Muscle layer of duodenum (tissue), 2 donors: ENCODE results near the gene BIN2.
"Not testable (repeated sequence)": the region's sequence is repeated elsewhere in the genome, so short reads cannot be mapped to it uniquely, and the experiment has no call there.

Experiments
- H3K27ac ChIP-seq: one replicate; pipeline ENCODE4 v1.7.0; 2013; ENCODE audit warnings: mild to moderate bottlenecking, low read length
- H3K27me3 ChIP-seq: one replicate; pipeline ENCODE4 v1.7.0; 2013; ENCODE audit warnings: low read depth, mild to moderate bottlenecking, control low read depth, low read length
- H3K36me3 ChIP-seq, 2 donors: one replicate each; pipeline ENCODE4 v1.7.0; 2013; ENCODE audit warnings: low read length in 2 of 2, control low read depth in 1 of 2, mild to moderate bottlenecking in 1 of 2; ENCODE audit not compliant: insufficient read depth in 2 of 2, control insufficient read depth in 1 of 2
- H3K4me1 ChIP-seq, 2 donors: one replicate each; pipeline ENCODE4 v1.7.0; 2013; ENCODE audit warnings: low read length in 2 of 2, mild to moderate bottlenecking in 2 of 2, control low read depth in 1 of 2, moderate library complexity in 1 of 2; ENCODE audit not compliant: insufficient read depth in 2 of 2, control insufficient read depth in 1 of 2
- H3K4me3 ChIP-seq, 2 donors: one replicate each; pipeline ENCODE4 v1.7.0; 2013; ENCODE audit warnings: low read length in 2 of 2, low read depth in 1 of 2, mild to moderate bottlenecking in 1 of 2
- H3K9me3 ChIP-seq, 2 donors: one replicate each; pipeline ENCODE4 v1.7.0; 2013; ENCODE audit warnings: low read length in 2 of 2, control low read depth in 1 of 2, mild to moderate bottlenecking in 1 of 2; ENCODE audit not compliant: control insufficient read depth in 1 of 2
- donor health status: healthy.

BIN2 gene

DNA sequence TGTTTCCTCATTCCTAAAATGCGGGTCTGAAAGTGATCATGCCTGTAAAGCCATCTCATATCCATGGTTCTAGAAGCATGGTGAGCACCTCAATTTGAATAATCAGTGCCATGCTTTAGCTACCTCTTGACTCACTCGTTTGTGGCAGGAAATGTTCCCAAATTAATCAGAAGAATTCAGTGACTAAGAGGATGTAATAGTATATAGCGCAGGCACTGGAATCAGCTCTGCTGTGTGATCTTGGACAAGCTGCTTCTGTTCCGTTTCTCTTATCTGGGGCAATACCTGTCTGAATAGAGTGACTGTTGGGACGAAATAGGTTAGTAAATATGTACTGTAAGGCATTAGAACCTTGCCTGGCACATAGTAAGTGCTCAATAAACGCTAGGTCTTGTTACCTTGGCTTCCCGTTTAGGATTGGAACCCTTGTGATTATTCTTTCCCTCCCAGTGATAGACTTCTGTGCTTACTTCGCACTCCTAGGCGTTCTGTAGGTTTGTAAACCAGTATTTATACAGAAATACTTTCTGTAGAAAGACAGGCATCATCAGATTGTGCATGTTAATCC lies 52.9 kb downstream of the BIN2 start:
- peak overlapping the region; percentile 72 for H3K27ac ChIP-seq
- H3K36me3 ChIP-seq, result no peaks in the 10 kb centered on the region
- H3K4me1 ChIP-seq, result no peaks in the 10 kb centered on the region
- H3K9me3 ChIP-seq, result no peaks in the 10 kb centered on the region
- peak overlapping the region; percentile 70 to 82 for H3K4me3 ChIP-seq
- no peaks in the 10 kb centered on the region for H3K27me3 ChIP-seq

DNA sequence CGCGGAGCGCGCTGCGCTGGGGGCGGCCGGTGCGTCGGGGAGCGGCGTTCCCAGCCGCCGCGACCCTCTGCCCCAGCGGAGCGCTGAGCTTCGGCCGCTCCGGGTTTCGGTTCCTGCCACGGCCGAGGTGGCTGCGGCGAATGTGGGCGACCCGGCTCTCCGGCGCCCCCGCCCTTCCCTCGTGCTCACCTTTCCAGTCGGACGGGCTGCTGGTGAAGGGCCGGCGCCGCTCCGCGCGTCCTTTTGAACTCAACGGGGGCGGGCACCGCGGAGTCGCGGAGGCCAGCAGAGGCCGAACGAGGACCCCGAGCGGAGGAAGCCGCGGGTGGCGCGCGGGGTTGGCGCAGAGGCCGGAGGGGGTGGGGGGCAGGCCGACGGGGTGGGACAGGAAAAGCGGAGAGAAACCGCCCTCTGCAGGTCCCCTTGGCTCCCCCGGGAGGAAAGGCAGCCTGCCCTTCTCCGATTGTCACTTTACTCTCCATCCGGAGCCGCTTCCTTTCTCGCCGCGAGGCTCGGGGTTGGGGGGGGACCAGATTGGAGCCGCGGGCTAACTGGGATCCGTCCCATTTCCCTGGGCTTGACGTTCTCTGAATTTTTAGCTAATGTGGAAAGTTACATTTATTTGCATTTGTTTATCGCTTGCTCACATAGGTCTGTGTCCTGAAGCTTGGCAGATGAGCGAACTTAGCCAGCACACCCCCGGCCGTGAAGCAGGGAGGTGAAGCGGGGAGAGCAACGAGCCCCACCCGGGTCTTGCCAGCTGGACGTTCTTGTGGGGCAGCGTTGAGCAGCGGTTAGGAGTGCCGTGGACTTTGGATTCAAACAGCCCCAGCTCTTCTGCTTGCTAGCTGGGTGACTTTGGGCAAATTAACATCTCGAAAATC lies 53.7 kb downstream of the BIN2 start, which contains the start of gene SMAGP:
Gene SMAGP, minus strand, starts transcription at position 349 of the 884 bp plus-strand sequence. CDS start 1,137 bp downstream, outside the sequence.
- Histone ChIP-seq H3K27me3 (no peaks in the 10 kb centered on the region), H3K36me3 (no peaks in the 10 kb centered on the region), H3K27ac (peak within 1 kb of the TSS; percentile 72), H3K9me3 (no peaks in the 10 kb centered on the region), H3K4me1 (no peaks in the 10 kb centered on the region), H3K4me3 (peak within 1 kb of the TSS; percentile 70 to 82)

DNA sequence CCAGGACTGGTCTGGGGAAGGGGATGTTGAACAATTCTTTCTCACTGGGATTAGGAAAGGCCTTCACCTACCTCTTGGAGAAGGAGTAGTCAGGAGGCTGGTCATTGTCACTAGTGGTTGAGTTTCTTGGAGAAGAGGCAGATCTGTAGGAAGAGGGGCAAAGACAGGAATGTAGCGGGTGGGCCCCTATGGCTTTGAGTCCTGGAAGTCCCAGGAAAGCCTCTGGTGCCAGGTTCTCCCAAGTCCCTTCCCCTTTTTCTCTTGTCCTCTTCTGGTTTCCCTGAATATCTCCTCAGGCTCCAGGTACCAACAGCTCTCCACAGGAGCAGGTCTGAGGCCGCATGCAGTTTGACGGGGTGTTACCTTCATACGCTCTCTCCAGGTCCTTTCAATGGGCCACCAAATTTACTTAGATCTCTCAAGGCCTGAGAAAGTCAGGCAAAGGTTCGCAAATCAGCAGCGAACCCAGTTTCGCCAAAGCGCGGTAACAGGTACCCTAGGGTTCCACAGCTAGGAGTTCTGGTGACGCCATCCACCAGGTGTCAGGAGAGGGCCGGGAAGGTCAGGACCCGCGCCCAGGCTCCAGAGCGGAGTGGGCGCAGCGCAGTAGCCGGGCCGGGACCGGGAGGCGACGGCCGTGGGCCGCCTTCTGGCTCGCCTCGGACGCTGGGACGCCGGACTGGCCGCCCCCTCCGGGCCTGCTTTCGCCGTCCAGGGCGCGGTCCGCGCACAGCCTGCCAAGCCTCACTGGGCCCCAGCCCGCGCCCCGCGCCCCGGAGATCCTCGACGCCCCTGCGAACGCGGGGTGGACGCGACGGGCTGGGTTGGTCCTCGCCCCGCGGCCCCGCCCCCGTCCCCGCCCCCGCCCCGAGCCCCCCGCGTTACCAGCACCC lies 54.6 kb downstream of the BIN2 start:
- no peaks in the 10 kb centered on the region for H3K27me3 ChIP-seq
- no peaks in the 10 kb centered on the region for H3K36me3 ChIP-seq
- no peaks in the 10 kb centered on the region for H3K9me3 ChIP-seq
- no peaks in the 10 kb centered on the region for H3K4me1 ChIP-seq
- peak overlapping the region; percentile 59 to 82 for H3K4me3 ChIP-seq
- peak overlapping the region; percentile 70 for H3K27ac ChIP-seq

DNA sequence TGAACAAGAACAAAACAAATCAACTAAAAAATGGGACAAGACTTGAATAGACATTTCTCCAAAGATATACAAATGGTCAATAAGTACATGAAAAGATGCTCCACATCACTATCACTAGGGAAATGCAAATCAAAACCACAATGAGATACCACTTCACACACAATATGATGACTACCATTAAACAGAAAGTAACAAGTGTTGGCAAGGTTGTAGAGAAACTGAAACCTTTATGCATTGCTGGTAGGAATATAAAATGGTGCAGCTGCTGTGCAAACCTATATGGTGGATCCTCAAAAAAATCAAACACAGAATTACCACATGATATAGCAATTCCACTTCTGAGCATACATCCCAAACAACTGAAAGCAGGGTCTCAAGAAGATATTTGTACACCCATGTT lies 59.0 kb downstream of the BIN2 start:
- no peaks in the 10 kb centered on the region for H3K4me1 ChIP-seq
- H3K36me3 ChIP-seq, result no peaks in the 10 kb centered on the region
- H3K9me3 ChIP-seq, result no peaks in the 10 kb centered on the region
- H3K4me3 ChIP-seq, result no peak overlapping the region
- H3K27me3 ChIP-seq, result no peaks in the 10 kb centered on the region
- no peak overlapping the region for H3K27ac ChIP-seq

DNA sequence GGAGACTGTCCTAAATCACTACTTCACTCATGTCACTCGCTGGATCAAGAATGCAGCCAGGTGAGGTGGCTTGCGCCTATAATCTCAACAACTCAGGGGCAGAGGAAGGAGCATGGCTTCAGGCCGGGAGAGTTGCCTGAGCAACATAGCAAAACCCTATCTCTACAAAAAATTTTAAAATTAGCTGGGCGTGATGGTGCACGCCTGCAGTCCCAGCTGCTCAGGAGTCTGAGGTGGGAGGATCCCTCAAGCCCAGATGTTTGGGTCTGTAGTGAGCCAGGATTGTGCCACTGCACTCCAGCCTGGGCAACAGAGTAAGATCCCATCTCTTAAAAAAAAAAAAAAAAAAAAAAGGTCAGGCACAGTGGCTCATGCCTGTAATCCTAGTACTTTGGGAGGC lies 59.7 kb downstream of the BIN2 start:
- Histone ChIP-seq H3K9me3 (no peaks in the 10 kb centered on the region), H3K4me3 (no peak overlapping the region)

DNA sequence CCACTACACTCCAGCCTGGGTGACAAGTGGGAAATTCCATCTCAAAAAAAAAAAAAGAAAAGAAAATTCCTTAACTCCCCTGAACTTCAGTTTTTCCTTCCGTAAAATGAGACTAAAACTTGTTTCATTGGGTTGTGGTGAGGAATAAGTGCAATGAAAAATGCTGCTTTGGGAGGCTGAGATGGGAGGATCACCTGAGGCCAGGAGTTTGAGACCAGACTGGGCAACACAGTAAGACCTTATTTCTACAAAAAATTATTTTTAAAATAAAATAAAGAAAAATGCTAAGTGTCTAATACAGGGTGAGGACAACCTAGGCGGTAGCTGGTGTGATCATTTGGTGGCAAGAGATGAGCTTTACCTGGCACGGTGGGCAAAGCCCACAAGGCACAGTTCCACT lies 60.6 kb downstream of the BIN2 start:
- Histone ChIP-seq H3K36me3 (no peaks in the 10 kb centered on the region), H3K4me3 (no peak overlapping the region), H3K9me3 (no peaks in the 10 kb centered on the region), H3K4me1 (no peaks in the 10 kb centered on the region), H3K27me3 (no peaks in the 10 kb centered on the region), H3K27ac (no peak overlapping the region)

More for the DNA sequence above, 59.7 kb downstream of the BIN2 start:
- H3K4me1 ChIP-seq, result no peaks in the 10 kb centered on the region
- H3K27me3 ChIP-seq, result no peaks in the 10 kb centered on the region
- no peak overlapping the region for H3K27ac ChIP-seq
- H3K36me3 ChIP-seq, result no peaks in the 10 kb centered on the region

DNA sequence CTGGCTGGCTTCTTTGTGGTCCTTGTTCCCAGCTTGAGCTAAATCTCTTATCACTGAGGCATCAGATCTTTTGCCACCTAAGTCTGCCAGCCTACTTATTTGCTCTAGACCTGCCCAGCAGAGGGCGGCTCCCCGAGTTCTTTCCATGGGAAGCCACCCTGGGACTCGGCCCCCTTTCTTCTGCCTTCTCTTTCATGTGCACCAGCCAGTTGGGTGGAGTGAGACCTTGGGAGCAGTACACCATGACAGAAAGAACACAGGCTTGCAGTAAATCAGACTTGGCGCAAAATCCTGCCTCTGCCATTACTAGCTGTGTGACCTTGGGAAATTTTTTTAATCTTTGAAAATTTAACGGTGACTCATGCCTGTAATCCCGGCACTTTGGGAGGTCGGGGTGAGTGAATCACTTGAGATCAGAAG lies 61.2 kb downstream of the BIN2 start:
- H3K36me3 ChIP-seq, result no peaks in the 10 kb centered on the region
- H3K9me3 ChIP-seq, result no peaks in the 10 kb centered on the region
- H3K4me3 ChIP-seq, result no peak overlapping the region
- H3K4me1 ChIP-seq, result no peaks in the 10 kb centered on the region
- no peaks in the 10 kb centered on the region for H3K27me3 ChIP-seq
- no peak overlapping the region for H3K27ac ChIP-seq

DNA sequence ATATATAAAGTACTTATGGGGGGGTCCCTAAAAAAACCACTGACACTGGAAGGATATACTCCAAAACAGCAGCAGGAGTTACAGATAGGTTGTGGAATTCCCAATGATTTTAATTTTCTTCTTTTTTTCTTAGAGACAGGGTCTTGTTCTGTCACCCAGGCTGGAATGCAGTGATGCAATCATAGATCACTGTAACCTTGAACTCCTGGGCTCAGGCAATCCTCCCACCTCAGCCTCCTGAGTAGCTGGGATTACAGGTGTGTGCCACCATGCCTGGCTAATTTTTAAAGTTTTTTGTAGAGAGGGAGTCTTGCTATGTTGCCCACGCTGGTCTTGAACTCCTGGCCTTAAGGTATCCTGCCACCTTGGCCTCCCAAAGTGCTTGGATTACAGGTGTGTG lies 64.4 kb downstream of the BIN2 start:
- not testable (repeated sequence) for H3K4me1 ChIP-seq, H3K27ac ChIP-seq, H3K27me3 ChIP-seq, H3K9me3 ChIP-seq, H3K4me3 ChIP-seq, H3K36me3 ChIP-seq

DNA sequence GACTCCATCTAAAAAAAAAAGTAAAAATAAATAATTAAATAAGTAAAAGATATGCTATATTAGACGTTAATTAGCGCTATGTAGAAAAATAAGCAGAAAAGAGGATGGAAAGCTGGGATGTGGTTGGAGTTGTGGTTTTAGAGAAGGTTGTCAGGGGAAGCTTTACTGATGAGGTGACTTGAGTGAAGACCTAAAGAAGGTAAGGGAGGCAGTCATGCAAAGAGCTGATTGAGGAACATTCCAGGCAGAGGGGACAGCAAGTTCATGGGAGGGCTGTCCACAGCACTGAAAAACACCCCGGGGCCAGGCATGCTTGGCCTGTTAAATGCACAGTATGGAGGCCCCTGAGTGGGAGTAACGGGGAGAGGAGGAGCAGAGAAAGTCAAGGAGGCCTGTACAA lies 69.4 kb downstream of the BIN2 start:
- Histone ChIP-seq H3K27me3 (no peaks in the 10 kb centered on the region), H3K36me3 (no peaks in the 10 kb centered on the region), H3K4me1 (no peaks in the 10 kb centered on the region)

DNA sequence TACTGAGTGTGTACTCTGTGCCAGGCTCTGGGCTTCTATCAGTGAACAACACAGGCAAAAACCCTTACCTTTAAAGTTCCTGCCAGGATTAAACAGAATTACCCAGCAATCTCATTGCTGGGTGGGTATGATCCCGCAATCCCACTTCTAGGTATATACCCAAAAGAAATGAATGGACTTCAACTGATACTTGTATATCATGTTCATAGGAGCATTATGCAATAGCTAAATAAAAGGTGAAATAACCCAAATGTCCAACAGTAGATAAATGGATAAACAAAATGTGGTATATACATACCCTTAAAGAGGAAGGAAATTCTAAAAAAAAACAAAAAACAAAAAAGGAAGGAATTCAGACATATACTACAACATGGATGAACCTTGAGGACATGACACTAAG lies 70.7 kb downstream of the BIN2 start:
- no peaks in the 10 kb centered on the region for H3K9me3 ChIP-seq
- H3K4me3 ChIP-seq, result no peak overlapping the region
- no peaks in the 10 kb centered on the region for H3K36me3 ChIP-seq
- H3K4me1 ChIP-seq, result no peaks in the 10 kb centered on the region
- no peaks in the 10 kb centered on the region for H3K27me3 ChIP-seq
- H3K27ac ChIP-seq, result no peak overlapping the region

More for the DNA sequence above, 69.4 kb downstream of the BIN2 start:
- no peak overlapping the region for H3K27ac ChIP-seq
- H3K4me3 ChIP-seq, result no peak overlapping the region
- no peaks in the 10 kb centered on the region for H3K9me3 ChIP-seq
